ENCODE measurements around the gene DMD.

GRCh38 chrX:31443654-31444053 lies 1767.7 kb downstream of the DMD start:
- TF ChIP-seq CTCF (conservative IDR thresholded peaks at IDR 0.05; ENCODE audit: low read length) = no peak
- no peak for TF ChIP-seq EZH2phosphoT487 (IDR thresholded peaks at IDR 0.05; ENCODE audit: borderline replicate concordance)
